Endothelial cell of umbilical vein (primary cell): ENCODE results near the gene BNC2. TPM values are rescaled to one million over a fixed set of nuclear protein-coding genes. Genes with fewer than 3 reads are reported as not detected.
A peak's percentile ranks its signal among the peaks of the same experiment; 100 is the strongest.

Experiments
- BruUV-seq: library from RNA; stranded (reverse); fragments of 400-500 nt; replicated peaks from 2 replicates; lab custom pipeline; 2021; lab: Mats Ljungman, UMichigan
- CTCF ChIA-PET: fragments of 300-600, 350-600 bp; sonication (Branson Sonifier 250); formaldehyde crosslinking; loops from one replicate; lab custom pipeline; 2021; ENCODE audit warnings: antibody characterized with exemption, inconsistent platforms; lab: Charles Lee
- POLR2A ChIA-PET: fragments of 300-600, 350-600 bp; sonication (Branson Sonifier 250); formaldehyde crosslinking; loops from one replicate; lab custom pipeline; 2021; ENCODE audit warnings: antibody characterized with exemption, inconsistent platforms; lab: Charles Lee
- DNase-seq: peaks from one replicate; pipeline ENCODE4 v3.0.0-alpha.2; 2011; ENCODE audit warnings: low read depth, low spot score
- FAIRE-seq: peaks from 2 replicates; lab custom pipeline; 2011; peaks lifted over from hg19 to GRCh38; lab: Jason Lieb, UNC
- H2AFZ ChIP-seq: 2 replicates; pipeline ENCODE4 v1.6.0; 2012; ENCODE audit warnings: low read depth, low read length, control low read depth, inconsistent platforms
- H3K27ac ChIP-seq: 2 replicates; pipeline ENCODE4 v1.5.1; 2011; ENCODE audit warnings: low read depth, mild to moderate bottlenecking, control low read depth, low read length, moderate library complexity; ENCODE audit not compliant: insufficient read depth
- H3K27me3 ChIP-seq, 2 experiments: 2 replicates each; pipeline versions ENCODE4 v1.6.0 to v1.6.1; 2011; ENCODE audit warnings: low read length in 2 of 2, mixed read lengths in 1 of 2; ENCODE audit not compliant: control insufficient read depth in 2 of 2, insufficient read depth in 2 of 2
- H3K36me3 ChIP-seq, 2 experiments: 2 replicates in 1 of 2; 3 replicates in 1 of 2; pipeline ENCODE4 v1.5.1; 2011; ENCODE audit warnings: low read length in 2 of 2, mild to moderate bottlenecking in 1 of 2, moderate library complexity in 1 of 2; ENCODE audit not compliant: control insufficient read depth in 2 of 2, insufficient read depth in 2 of 2; ENCODE audit errors: extremely low read depth in 1 of 2
- H3K4me1 ChIP-seq: 3 replicates; pipeline ENCODE4 v1.5.1; 2011; ENCODE audit warnings: mild to moderate bottlenecking, low read length; ENCODE audit not compliant: control insufficient read depth, insufficient read depth; ENCODE audit errors: extremely low read depth
- H3K4me2 ChIP-seq: 2 replicates; pipeline ENCODE4 v1.6.1; 2011; ENCODE audit warnings: low read length, control low read depth, mixed read lengths; ENCODE audit not compliant: insufficient read depth
- H3K4me3 ChIP-seq, 3 experiments: fragments of 200-600 bp in 1 of 3; sonication (generic), shearing (Covaris generic) in 1 of 3; replicated peaks in 1 of 3; 2 replicates each; pipeline ENCODE4 v1.5.1; 2011 to 2016; ENCODE audit warnings: control low read depth in 3 of 3, low read length in 3 of 3, mild to moderate bottlenecking in 2 of 3, inconsistent platforms in 1 of 3, low read depth in 1 of 3, moderate library complexity in 1 of 3; ENCODE audit not compliant: insufficient read depth in 1 of 3
- H3K79me2 ChIP-seq: 2 replicates; pipeline ENCODE4 v1.6.0; 2012; ENCODE audit warnings: low read length, inconsistent platforms; ENCODE audit not compliant: control insufficient read depth, insufficient read depth
- H3K9ac ChIP-seq: replicated peaks from 2 replicates; pipeline ENCODE3; 2011; ENCODE audit warnings: low read length, control low read depth; ENCODE audit not compliant: insufficient read depth; ENCODE audit errors: extremely low read depth
- H3K9me1 ChIP-seq: replicated peaks from 3 replicates; pipeline ENCODE4 v1.6.0; 2011; ENCODE audit warnings: mild to moderate bottlenecking, low read length; ENCODE audit not compliant: control insufficient read depth, insufficient read depth; ENCODE audit errors: extremely low read depth
- H3K9me3 ChIP-seq: replicated peaks from 2 replicates; pipeline ENCODE4 v1.5.1; 2012; ENCODE audit warnings: low read length, inconsistent platforms; ENCODE audit not compliant: control insufficient read depth, insufficient read depth
- H4K20me1 ChIP-seq: replicated peaks from 2 replicates; pipeline ENCODE3; 2011; ENCODE audit warnings: mild to moderate bottlenecking, low read length; ENCODE audit not compliant: control insufficient read depth, insufficient read depth; ENCODE audit errors: extremely low read depth
- CTCF ChIP-seq, 2 donors: IDR thresholded peaks; 1 replicate in 1 of 2; 2 replicates in 1 of 2; pipeline ENCODE4 v1.5.1; 2011; ENCODE audit warnings: low read length in 2 of 2, mild to moderate bottlenecking in 2 of 2, moderate library complexity in 2 of 2, control low read depth in 1 of 2, inconsistent platforms in 1 of 2, low read depth in 1 of 2; ENCODE audit not compliant: insufficient read depth in 1 of 2; ENCODE audit errors: extremely low read depth in 1 of 2
- EZH2 ChIP-seq: IDR thresholded peaks from 2 replicates; pipeline ENCODE4 v1.6.1; 2012; ENCODE audit warnings: borderline replicate concordance, low read depth, mild to moderate bottlenecking, moderate library complexity, low read length, inconsistent platforms; ENCODE audit not compliant: severe bottlenecking
- FOS ChIP-seq: IDR thresholded peaks from 2 replicates; pipeline ENCODE4 v1.6.1; 2011; ENCODE audit warnings: mild to moderate bottlenecking, low read length, moderate library complexity, borderline replicate concordance; ENCODE audit not compliant: insufficient read depth
- GATA2 ChIP-seq: IDR thresholded peaks from 2 replicates; pipeline ENCODE4 v1.7.0; 2011; ENCODE audit warnings: low read depth, mild to moderate bottlenecking, moderate library complexity, mixed read lengths, low read length; ENCODE audit not compliant: insufficient read length, insufficient read depth
- JUN ChIP-seq: IDR thresholded peaks from 2 replicates; pipeline ENCODE4 v1.6.1; 2011; ENCODE audit warnings: borderline replicate concordance, low read depth; ENCODE audit not compliant: insufficient read length, insufficient read depth
- MYC ChIP-seq: IDR thresholded peaks from one replicate; pipeline ENCODE4 v1.6.1; 2011; ENCODE audit warnings: mild to moderate bottlenecking, low read depth, low read length
- POLR2A ChIP-seq: IDR thresholded peaks from 2 replicates; pipeline ENCODE4 v1.6.1; 2012; ENCODE audit warnings: low read depth, mild to moderate bottlenecking, control low read depth, low read length
- POLR2AphosphoS5 ChIP-seq: IDR thresholded peaks from 2 replicates; pipeline ENCODE4 v1.6.1; 2012; ENCODE audit warnings: low read depth, mild to moderate bottlenecking, control low read depth, low read length, moderate library complexity; ENCODE audit not compliant: insufficient read depth
- dilution Hi-C: fragments of 300-500 bp; cut with MboI; formaldehyde crosslinking; loops from one replicate; pipeline ENCODE4 v1.15.0; 2019; ENCODE audit warnings: low sequenced_read_pairs; ENCODE audit not compliant: extremely low pct_ligation_motif_present
- intact Hi-C: fragments of 100-400 bp; cut with micrococcal nuclease; formaldehyde crosslinking; loops from one replicate; pipeline ENCODE4 v1.10.0; 2022
- polyA plus RNA-seq, 4 experiments: library from polyadenylated mRNA; depleted of rRNA in 3 of 4; stranded (reverse) in 3 of 4; unstranded in 1 of 4; fragments of >200 nt; gene quantifications; 2 replicates each; pipeline versions ENCODE4 v1.2.1 to v1.2.3, GENCODE V29; 2011 to 2012; ENCODE audit warnings: missing spikeins in 1 of 4
- total RNA-seq: library from RNA; stranded (reverse); gene quantifications from 2 replicates; pipeline ENCODE4 v1.2.3, GENCODE V29; 2021

BNC2 gene
- total and polyA plus RNA-seq, 2 donors (not counting 3 experiments of a cell fraction or from before 2014, with no cell fraction given), result 12.1 to 34.3 TPM

GRCh38 chr9:16813838-16814237 lies 56.6 kb downstream of the BNC2 start:
- Histone ChIP-seq H2AFZ (no peak overlapping the region), H3K9me1 (peaks cover 2% of the 10 kb centered on the region), H3K4me2 (no peak overlapping the region), H3K27ac (no peak overlapping the region), H3K4me3 (no peak overlapping the region), H3K36me3 (no peaks in the 10 kb centered on the region), H3K79me2 (no peaks in the 10 kb centered on the region), H3K9ac (no peak overlapping the region), H4K20me1 (no peaks in the 10 kb centered on the region), H3K4me1 (no peaks in the 10 kb centered on the region), H3K27me3 (no peaks in the 10 kb centered on the region), H3K9me3 (no peaks in the 10 kb centered on the region)
- no TSS peak for BruUV-seq
- intact Hi-C loops, result no loop called here
- ChIA-PET CTCF (no interaction called here), POLR2A (no interaction called here)
- TF ChIP-seq CTCF (IDR thresholded peaks at IDR 0.05; ENCODE audit: extremely low read depth in 1 of 2, insufficient read depth in 1 of 2, low read depth in 1 of 2, low read length in 2 of 2) (no peak), FOS (no peak), POLR2AphosphoS5 (no peak), POLR2A (no peak), EZH2 (no peak), JUN (no peak), MYC (no peak), GATA2 (no peak)
- FAIRE-seq (peak; percentile 64), DNase-seq (no peak)
- dilution Hi-C loops, result no loop called here
